HG02884 (cell line): ENCODE results near the gene PITPNB.
A peak's percentile ranks its signal among the peaks of the same experiment; 100 is the strongest.

Experiments used
- ATAC-seq: cut with Tn5 transposase; IDR thresholded peaks from one replicate; pipeline ENCODE4 v1.9.1; 2021; ENCODE audit warnings: mild to moderate bottlenecking, moderate library complexity; ENCODE audit not compliant: unreplicated experiment

PITPNB gene

DNA sequence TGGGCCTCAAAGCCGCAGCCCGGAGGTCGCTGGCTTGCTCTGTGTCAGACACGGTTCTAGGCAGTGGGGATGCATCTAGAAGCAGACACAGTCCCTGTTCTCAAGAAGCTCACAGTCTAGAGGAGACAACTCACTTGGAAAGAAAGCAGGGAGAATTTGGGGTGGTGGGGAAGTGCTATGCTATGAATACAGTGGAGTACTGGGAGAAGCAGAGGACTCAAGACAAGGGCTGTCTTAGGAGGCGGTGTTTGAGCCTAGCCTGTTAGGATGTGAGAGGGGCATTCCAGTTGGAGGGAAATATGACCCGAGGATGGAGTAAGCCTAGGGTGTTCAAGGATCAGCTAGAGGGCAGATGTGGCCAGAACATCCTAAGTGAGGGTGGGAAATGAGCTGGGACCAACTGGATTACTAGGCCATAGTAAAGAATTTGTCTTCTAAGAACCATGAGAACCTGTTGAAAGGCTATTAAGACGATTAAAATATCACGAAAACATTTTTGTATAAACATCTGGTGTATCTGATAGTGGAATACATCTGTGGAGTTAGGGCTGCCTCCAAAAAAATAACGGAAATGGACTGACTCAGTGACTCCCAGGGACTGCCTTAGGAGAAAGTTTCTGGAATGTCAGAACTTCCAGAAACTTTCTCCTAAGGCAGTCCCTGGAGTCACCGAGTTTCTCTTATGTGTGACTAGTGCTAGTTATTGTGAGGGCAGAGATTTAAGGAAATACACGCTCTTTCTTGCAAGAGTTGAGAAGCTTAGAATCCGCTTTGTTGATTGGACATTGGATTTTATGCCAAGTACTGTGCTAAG lies 1.1 kb upstream of the PITPNB start:
- ATAC-seq = peak; percentile 21

DNA sequence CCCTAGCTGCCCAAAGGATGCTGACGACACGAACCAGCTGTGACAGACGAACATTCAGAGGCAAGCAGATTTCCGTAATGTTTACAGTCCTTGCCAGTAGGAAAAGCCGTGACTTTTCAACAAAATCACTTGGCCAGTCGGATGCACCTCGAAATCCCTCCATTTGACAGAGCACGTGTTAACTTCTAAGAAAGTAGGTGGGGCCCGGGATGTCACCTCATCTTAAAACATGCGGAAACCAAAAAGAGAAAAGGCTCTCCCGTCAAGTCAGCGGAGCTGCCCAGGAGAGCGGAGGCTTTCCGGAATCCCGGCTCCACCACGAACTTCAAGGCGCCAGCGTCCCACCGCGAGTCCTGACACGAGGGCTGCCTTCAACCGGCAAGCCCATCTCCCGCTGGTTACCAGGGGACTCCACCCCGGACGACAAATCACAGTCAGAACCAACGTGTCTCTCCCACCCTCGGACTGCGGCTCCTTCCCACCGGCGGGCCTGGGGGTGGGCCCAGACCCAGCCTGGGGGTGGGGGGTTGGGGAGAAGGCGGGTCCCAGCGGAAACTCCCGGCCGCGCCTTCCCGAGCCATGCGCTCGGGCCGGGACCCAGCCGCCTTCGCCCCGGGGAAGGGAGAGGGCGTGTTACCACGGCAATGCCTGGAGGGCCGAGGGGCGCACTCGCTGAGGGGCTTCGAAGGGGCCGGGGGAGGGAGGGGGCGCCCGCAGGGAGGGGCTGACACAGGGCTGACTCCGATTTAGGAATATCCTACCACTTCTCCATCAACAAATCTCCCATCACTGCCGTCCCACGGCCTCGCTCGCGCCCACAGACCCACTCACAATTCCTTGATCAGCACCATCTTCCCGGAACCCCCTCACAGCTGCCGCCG lies 475 bp downstream of the PITPNB start:
- ATAC-seq = peak; percentile 32

- ATAC-seq = no peak
Observed at GRCh38 chr22:27915986-27916385, 3.1 kb downstream of the PITPNB start.

GRCh38 chr22:27913162-27913741 lies 5.8 kb downstream of the PITPNB start:
- no peak for ATAC-seq

DNA sequence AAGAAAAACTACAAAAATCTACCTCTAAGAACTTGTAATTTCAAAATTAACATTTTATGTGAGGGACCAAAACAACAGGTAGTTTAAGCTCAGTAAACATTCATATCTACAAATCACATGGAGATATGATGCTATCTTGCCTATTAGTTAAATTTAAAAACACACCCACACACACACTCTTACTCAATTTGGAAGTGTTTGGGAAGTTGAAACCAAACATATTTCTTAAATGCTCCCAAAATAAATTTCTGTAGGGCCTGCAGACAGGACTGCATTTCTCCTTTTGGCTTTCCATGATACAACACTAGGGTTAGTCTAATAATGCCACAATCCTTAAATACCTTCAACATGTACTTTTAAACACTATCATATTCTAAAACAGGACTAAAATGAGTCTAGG lies 7.0 kb downstream of the PITPNB start:
- no peak for ATAC-seq

GRCh38 chr22:27911330-27911729 lies 7.7 kb downstream of the PITPNB start:
- no peak for ATAC-seq

DNA sequence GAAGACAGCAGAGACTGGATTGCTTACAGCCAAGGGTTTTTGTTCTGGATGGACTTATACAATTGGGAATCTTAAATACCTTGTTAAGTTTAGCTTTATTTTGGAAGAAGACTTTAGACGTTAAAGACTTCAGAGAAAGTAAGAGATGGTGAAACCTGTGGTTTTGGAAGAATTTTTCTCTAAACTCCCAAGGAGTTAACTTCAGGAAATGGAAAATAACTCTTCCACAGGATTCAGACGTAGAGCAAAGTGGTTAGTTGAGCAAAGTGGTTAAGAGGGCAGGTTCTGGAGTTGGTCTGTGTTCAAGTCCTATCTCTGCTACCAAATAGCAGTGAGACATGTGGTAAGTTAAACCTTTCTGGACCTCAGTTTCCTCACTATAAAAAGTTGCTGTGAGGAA lies 12.8 kb downstream of the PITPNB start:
- no peak for ATAC-seq

DNA sequence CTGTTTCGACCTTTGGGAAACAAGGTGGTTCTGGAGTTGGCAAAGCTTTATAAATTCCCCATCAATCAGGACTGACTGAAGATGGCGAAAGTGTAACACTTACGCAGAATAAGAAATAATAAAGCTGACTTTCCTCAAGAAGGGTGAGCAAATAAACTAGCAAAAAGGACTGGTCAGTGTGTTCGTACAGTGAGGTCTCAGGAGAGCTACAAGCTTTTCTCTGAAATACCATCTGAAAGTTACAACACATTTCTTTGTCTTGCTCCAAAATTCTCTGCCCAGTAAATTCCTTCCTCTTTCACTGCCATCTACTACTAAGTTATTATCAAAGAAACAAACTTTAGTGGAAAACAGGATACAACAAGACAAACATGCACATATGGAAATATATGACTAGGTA lies 13.4 kb downstream of the PITPNB start:
- ATAC-seq = no peak

DNA sequence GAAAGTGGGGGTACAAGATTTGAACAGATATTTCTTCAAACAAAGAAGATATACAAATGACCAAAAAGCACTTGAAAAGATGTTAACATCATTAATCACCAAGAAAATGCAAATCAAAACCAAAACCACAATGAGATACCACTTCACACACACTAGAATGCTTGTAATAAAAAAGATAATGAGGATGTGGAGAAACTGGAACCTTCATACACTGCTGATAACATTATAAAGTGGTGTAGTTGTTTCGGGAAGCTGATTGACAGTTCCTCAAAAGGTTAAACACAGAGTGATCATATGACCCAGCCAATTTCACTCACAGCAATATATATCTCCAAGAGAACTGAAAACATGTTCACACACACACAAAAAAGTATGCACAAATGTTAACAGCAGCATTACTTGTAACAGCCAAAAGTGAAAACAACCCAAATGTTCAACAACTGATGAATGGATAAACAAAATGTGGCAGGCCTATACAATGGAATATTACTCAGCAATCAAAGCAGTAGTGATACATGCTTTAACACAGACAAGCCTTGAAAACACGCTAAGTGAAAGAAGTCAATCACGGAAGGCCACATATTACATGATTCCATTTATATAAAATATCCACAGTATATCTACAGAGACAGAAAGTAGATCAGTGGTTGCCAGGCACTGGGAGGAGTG lies 15.1 kb downstream of the PITPNB start:
- no peak for ATAC-seq

GRCh38 chr22:27900153-27900552 lies 18.9 kb downstream of the PITPNB start:
- ATAC-seq = no peak

DNA sequence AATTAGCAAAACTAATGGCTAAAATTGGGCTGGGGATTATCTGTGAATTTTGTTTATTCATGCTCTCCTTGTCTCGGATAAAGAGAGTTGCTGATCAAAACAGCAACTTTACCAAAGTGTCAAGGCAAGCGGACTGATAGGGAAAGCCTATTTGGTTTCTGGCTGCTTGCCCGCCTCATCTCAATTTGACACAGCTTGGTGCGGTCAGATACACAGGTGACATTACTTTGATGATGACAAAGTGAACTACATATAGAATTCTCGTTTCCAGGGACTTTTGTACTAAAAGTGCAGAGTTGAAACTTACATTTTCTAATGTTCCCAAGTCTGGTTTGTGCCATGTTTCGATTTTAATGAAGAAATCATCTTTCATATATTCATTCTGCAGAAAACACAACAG lies 22.8 kb downstream of the PITPNB start:
- ATAC-seq = no peak

- ATAC-seq = peak; percentile 83
Observed at GRCh38 chr22:27895600-27895999, 23.5 kb downstream of the PITPNB start.

DNA sequence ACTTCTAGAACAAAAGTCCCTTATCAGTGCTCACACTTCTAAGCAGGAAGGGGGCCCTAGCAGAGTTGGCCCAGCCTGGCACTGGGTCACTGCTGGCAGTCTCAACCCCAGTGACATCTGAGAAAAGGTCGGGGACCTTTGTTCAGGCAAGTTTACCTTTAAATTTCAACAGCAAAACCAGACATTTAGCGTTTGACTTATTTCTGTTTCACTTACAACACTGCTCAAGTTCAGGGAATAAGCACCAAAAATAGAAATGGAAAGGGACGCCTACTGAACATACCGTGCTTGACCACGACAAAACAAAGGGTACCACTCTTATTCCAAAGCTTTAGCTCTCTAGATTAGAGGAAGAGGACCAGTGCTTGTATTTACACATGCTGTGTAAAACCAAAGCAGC lies 26.2 kb downstream of the PITPNB start:
- ATAC-seq = no peak

- ATAC-seq = no peak
Observed at GRCh38 chr22:27892064-27892463, 27.0 kb downstream of the PITPNB start.

- ATAC-seq = no peak
Observed at GRCh38 chr22:27888310-27888709, 30.7 kb downstream of the PITPNB start.

- ATAC-seq = no peak
Observed at GRCh38 chr22:27886843-27887151, 32.3 kb downstream of the PITPNB start.

DNA sequence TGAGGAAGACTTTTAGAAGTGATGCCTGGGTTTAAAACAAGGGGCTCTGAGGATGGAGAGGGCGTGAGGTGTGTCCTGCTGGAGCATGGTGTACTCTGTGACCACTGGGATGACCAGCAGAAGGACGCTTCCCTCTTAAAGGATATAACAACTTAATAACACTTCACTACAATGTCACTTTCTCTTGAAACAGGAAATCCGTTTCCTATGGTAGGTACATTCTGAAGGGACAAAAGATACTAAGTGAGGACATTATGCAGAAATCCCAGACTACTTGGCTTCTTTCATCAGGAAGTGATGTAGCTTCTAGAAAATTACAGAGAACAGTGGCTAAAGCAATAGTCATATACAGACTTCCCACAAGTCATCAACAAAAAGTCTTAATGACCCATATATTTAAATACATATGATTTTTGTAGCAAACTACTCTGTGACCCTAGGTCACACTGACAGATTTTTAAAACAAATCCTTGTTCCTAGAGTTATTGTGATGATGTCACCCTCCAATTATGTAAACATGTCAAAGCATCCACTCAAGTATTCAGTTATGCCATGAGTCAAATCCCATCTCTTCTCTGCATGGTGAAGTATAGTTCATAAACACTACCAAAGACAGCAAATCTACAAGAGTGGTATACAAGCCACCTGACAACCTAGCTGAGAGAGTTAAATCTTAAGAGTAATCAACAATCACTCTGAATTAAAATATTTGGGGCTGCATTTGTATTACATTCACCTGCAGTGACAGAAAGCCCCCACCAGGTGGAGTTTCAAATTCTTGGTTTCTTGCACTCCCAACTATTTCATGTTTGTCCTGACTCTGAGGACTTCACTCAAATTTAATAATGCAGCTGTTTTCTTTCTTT lies 32.8 kb downstream of the PITPNB start:
- ATAC-seq = no peak

DNA sequence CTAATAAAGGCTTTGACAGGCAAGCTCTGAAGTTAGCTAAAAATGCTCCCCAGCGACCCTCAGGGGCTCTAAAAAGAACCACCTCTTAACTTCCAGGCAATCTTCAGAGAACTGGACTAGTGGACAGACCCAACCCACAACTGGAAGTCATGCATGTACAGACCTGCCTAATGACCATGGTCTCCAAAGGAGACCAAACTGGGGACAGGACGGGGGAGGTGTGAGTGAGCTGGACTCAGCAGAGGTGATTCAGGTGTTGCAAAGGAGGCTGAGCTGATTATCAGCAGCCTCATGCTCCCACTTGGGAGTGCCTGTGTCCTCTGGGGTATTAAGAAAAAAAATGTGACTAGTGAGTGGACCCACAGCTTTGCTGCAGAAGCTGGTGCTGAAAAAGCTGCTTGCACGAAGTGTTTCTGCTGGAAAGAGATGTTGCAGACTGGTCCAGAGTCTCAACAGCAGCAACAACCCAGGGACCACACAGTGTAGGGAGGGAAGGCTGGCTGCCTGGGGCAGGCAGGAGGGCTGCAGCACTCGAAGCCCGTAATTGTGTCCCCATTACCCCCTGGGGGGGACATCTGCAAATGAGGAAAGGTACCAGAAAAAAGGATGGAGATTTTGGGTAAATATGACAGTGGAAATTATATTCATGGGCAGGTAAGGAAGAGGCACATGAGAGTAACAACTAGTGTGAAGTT lies 35.3 kb downstream of the PITPNB start:
- no peak for ATAC-seq

DNA sequence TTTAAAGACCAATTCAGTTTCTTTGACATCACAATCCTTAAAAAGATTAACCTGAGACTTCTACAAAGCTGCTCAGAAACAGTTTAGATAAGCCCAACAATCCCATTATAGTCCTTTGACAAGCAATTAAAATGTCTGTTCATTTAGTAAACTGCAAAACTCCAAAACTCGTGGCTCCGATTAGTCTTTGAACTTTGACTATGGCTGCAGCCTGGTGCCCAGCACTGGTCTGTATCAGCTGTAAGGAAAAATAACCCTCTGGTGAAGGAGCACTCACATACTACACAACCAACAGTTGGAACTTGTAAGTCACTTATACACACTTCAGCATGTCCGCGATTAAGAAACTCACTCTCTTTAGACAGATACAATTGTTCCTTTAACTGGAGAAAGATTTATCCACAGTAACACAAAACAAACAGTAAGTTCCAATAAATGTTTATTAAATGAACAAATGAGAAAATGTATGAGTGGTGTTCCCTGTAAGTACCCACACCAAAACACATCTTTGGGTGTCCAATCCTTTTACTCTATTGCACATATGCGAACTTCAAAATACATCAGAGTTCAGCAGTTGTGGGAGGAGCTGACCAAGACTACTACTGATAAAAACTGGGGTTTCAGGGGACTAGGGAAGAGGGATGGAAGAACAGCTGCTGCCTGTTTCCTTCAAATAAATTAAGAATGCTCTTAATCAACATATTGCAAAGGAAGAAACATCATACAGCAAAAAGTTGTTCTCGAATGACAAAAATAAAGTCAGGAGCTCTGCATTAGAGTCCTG lies 36.4 kb downstream of the PITPNB start:
- no peak for ATAC-seq
